RCC 7860 (cell line): ENCODE measurements around the gene RIMKLA.

ENCODE experiments used
- DNase-seq: peaks from one replicate; pipeline ENCODE4 v3.0.0-alpha.2; 2015; ENCODE audit warnings: low spot score
- FAIRE-seq: peaks from 2 replicates; lab custom pipeline; 2012; peaks lifted over from hg19 to GRCh38; lab: Jason Lieb, UNC

Gene RIMKLA

DNA sequence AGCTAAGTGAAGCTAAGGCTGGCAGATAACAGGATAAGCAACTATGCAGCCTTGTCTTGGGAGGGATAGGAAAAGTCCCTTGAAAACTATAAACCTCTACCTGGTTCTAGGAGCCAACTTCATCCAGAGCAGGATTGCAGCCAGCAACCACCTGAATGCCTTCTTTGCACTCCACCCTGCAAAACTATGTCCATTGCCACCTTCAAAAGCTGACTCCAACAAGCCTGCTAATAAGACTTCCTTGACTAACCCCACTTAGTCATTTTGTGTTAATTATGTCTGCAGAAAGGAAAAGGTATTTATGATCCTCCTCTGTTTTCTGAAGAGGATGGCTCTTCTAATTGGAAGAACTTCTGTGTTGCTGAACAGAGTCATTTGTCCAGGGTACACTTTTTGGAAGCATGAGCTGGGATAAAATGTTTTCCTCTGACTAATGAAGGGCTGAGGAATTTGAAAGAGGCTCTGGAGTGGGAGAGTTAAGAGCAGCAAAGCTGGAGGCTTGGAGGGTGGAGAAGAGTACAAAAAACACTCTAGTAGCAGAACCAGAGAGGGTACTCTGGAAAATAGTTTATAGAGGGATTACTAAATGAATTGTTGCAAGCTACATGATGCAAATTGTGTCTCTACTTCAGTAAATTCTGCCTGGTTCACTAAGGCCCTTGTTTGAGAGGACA, 9.6 kb upstream of the RIMKLA start:
- no peak for FAIRE-seq

DNA sequence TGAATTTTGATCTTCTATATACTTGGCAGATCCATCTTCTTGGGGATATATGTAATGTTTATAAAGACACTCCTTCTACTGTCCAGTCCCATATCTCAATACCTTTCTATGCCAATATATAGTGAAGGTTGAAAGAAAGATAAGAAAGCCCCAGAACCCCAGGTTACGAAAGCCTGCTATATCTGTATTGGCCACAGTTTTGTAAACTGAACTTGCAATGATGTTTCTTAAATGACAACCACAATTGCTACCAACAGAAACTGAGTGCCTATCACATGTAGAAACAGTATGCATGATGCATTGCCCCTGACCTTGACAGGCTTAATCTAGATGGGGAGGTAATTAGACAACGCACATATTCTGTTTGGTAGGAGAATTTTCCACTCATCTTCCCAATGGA, 7.8 kb upstream of the RIMKLA start:
- FAIRE-seq (no peak), DNase-seq (no peak)

More for the DNA sequence above, 9.6 kb upstream of the RIMKLA start:
- no peak for DNase-seq

GRCh38 chr1:42379794-42380585, 602 bp upstream of the RIMKLA start:
- no peak for FAIRE-seq

GRCh38 chr1:42381280-42381673, 685 bp downstream of the RIMKLA start:
- DNase-seq (no peak), FAIRE-seq (no peak)

More at GRCh38 chr1:42379794-42380585, 602 bp upstream of the RIMKLA start:
- no peak for DNase-seq

DNA sequence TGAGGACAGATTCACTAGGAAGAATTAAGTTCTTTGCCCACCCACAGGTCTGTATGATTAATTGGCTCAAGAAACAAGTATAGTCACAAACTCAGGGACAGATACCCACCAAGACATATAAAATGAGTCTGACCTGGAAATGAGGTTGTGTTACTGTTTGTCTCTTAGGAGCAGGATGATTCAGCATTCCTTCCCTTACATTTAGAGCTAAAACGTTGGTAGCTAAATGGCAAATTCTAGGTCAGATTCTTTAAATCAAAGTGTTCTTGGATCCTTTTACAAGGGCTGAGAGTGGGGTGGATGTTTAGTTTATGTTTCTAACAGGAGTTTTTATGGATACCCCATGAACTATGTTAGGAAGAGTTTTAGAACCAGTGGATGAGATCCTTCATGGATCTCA, 4.7 kb downstream of the RIMKLA start:
- no peak for FAIRE-seq
- no peak for DNase-seq

- DNase-seq, result no peak
- no peak for FAIRE-seq
These were observed 5.5 kb downstream of the RIMKLA start for GRCh38 chr1:42386051-42386450.

GRCh38 chr1:42392255-42392654, 11.7 kb downstream of the RIMKLA start:
- no peak for DNase-seq
- FAIRE-seq, result no peak

- DNase-seq (no peak), FAIRE-seq (no peak)
These were observed 12.6 kb downstream of the RIMKLA start for GRCh38 chr1:42392967-42393848.

DNA sequence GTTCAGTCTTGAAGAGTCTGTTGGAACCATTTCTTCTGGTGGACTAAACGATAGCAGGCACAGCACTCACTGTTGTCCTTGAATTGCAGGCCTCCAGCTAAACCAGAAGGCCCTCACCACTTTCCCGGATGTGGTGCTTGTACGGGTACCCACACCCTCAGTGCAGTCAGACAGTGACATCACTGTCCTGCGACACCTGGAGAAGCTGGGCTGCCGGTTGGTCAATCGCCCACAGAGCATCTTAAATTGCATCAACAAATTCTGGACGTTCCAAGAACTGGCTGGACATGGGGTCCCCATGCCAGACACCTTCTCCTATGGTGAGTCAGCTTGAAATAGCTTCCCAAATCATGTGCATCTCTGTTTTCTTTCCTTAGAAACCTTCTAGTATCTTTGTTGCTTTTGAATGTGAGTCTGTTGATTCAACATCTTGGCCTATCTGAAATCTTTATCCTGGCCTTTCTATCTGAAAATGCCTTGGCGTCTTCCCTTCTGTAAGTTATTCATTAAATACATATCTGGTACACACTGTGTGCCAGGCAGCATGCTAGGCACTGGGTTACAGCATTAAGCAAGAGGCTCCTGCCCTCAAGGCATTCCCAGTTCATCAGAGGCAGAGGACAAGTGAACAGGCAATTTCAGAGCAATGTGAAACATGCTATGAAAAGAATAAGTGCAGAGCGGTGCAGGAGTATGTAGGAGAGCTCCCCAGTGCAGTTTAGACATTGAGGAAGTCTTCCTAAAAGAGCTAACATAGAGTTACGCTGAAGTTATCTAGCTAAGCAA, 18.9 kb downstream of the RIMKLA start:
- DNase-seq (no peak), FAIRE-seq (no peak)

- no peak for DNase-seq
- FAIRE-seq, result no peak
These were observed 23.3 kb downstream of the RIMKLA start for GRCh38 chr1:42403880-42404400.

GRCh38 chr1:42414551-42415496, 34.2 kb downstream of the RIMKLA start:
- FAIRE-seq (no peak), DNase-seq (no peak)

- FAIRE-seq, result no peak
- no peak for DNase-seq
These were observed 36.6 kb downstream of the RIMKLA start for GRCh38 chr1:42417166-42417565.

- DNase-seq, result no peak
- no peak for FAIRE-seq
These were observed 37.9 kb downstream of the RIMKLA start for GRCh38 chr1:42418516-42418915.

- no peak for FAIRE-seq
- no peak for DNase-seq
These were observed 38.7 kb downstream of the RIMKLA start for GRCh38 chr1:42419126-42419821.

DNA sequence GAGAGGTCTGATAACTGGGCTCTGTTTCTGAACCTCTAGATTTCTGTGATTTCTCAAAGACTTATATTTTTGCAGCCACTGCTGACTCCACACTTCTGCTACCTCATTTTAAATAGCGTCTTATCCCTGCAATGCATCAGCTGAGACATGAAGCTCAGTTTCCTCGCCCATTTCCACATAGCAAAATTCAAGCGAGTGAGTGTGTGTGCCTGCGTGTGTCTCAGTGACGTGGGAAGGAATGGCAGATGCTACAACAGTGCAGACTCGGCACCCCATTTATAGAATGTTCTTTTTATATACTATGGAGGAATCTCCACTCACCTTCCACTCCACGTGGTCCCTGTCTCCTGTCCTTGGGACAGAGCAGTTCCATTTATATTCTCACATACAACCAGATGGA, 39.5 kb downstream of the RIMKLA start:
- no peak for FAIRE-seq
- no peak for DNase-seq

DNA sequence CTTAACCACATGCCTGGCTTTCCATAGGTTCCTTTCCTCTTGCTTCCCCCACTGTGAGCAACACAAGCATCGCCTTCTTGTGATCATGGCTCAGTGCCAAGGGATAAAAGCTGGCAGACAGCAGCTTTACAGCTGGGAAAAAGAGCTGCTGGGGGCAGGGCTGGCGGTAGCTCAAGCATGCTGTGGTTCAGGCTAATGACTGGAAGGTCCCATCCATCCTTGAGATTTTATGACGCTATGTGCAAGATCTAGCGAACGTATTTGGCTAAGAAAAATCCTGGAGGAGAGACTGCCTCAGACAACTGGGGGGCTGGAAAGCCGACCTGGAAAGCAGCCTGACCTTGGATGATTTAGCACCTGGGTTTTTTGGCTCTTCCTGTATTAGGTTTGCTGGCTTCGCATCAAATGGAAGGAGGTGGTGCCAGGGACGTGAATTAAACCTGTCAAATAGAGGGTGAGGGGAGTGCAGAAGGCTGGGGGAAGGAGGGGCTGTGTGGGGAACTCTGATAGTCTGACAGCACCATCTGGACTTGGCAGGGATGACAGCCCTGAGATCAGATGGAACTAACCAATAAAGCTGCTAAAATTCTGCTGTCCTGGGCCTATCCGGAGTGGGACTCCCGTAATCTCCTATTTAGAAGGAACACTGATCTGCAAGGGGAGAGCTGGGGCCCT, 40.5 kb downstream of the RIMKLA start:
- DNase-seq (peak; percentile 79), FAIRE-seq (peak; percentile 76)

DNA sequence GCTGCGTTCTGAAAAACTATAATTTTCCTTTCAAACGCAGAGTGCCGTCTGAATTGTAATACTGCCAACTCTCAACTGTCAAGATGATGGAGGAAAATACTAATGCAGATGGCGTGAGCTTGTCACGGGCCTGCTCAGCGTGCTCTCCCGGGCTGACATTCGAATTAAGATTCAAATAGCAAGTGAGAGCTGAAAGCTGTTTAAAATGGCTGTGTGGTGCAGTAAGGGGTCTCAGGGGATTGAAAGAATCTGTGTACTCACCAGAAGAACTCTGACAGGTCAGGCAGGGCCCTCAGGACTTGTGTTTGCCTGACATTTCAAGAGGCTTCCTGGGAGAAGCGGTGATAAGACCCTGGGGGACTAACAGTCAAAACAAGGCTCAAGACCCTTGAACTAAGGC, 42.1 kb downstream of the RIMKLA start:
- DNase-seq (no peak), FAIRE-seq (no peak)

- FAIRE-seq (no peak), DNase-seq (no peak)
These were observed 43.1 kb downstream of the RIMKLA start for GRCh38 chr1:42423681-42424080.
